Measurements from ENCODE around the gene LRRFIP1.

Gene LRRFIP1

GRCh38 chr2:237723602-237724001 is 96.2 kb downstream of the LRRFIP1 start:
- DNase-seq (ENCODE audit: low read depth): peak; percentile 75

- no peak for DNase-seq (ENCODE audit: low read depth)
Measured at GRCh38 chr2:237724811-237725478, 97.6 kb downstream of the LRRFIP1 start.

GRCh38 chr2:237725661-237726060 is 98.3 kb downstream of the LRRFIP1 start:
- no peak for DNase-seq (ENCODE audit: low read depth)

GRCh38 chr2:237726401-237726830 is 99.0 kb downstream of the LRRFIP1 start:
- peak; percentile 65 for DNase-seq (ENCODE audit: low read depth)

GRCh38 chr2:237727363-237727762 is 100.0 kb downstream of the LRRFIP1 start:
- no peak for DNase-seq (ENCODE audit: low read depth)

GRCh38 chr2:237729681-237730475 is 102.5 kb downstream of the LRRFIP1 start:
- DNase-seq (ENCODE audit: low read depth): peak; percentile 65

- DNase-seq (ENCODE audit: low read depth): peak; percentile 69
Measured at GRCh38 chr2:237731663-237732062, 104.3 kb downstream of the LRRFIP1 start.

- DNase-seq (ENCODE audit: low read depth): no peak
Measured at GRCh38 chr2:237732070-237732469, 104.7 kb downstream of the LRRFIP1 start.

- no peak for DNase-seq (ENCODE audit: low read depth)
Measured at GRCh38 chr2:237732790-237733381, 105.5 kb downstream of the LRRFIP1 start.

GRCh38 chr2:237733677-237734300 is 106.4 kb downstream of the LRRFIP1 start:
- no peak for DNase-seq (ENCODE audit: low read depth)

- no peak for DNase-seq (ENCODE audit: low read depth)
Measured at GRCh38 chr2:237734905-237735623, 107.7 kb downstream of the LRRFIP1 start.

- DNase-seq (ENCODE audit: low read depth): no peak
Measured at GRCh38 chr2:237735798-237736197, 108.4 kb downstream of the LRRFIP1 start.

GRCh38 chr2:237736783-237737182 is 109.4 kb downstream of the LRRFIP1 start:
- DNase-seq (ENCODE audit: low read depth): no peak

- no peak for DNase-seq (ENCODE audit: low read depth)
Measured at GRCh38 chr2:237737196-237737865, 109.9 kb downstream of the LRRFIP1 start.

- DNase-seq (ENCODE audit: low read depth): no peak
Measured at GRCh38 chr2:237738255-237738654, 110.9 kb downstream of the LRRFIP1 start.

- no peak for DNase-seq (ENCODE audit: low read depth)
Measured at GRCh38 chr2:237739101-237739500, 111.7 kb downstream of the LRRFIP1 start.

GRCh38 chr2:237742191-237742590 is 114.8 kb downstream of the LRRFIP1 start:
- no peak for DNase-seq (ENCODE audit: low read depth)

GRCh38 chr2:237742614-237743013 is 115.2 kb downstream of the LRRFIP1 start:
- no peak for DNase-seq (ENCODE audit: low read depth)

- no peak for DNase-seq (ENCODE audit: low read depth)
Measured at GRCh38 chr2:237743024-237743423, 115.6 kb downstream of the LRRFIP1 start.

- peak; percentile 38 for DNase-seq (ENCODE audit: low read depth)
Measured at GRCh38 chr2:237743561-237744269, 116.3 kb downstream of the LRRFIP1 start.

GRCh38 chr2:237744270-237744612 is 116.9 kb downstream of the LRRFIP1 start:
- no peak for DNase-seq (ENCODE audit: low read depth)

All from amniotic epithelial cell (primary cell).